H1 (cell line): ENCODE measurements around the gene IL18R1.

ENCODE experiments used
- CEBPB ChIP-seq: IDR thresholded peaks from 2 replicates; pipeline ENCODE4 v1.6.1; 2012; ENCODE audit warnings: low read depth, low read length
- CTCF ChIP-seq, 3 experiments: IDR thresholded peaks; 1 replicate in 2 of 3; 2 replicates in 1 of 3; pipeline versions ENCODE4 v1.5.1 to v1.6.1; 2011; ENCODE audit warnings: low read length in 3 of 3, mild to moderate bottlenecking in 3 of 3, inconsistent platforms in 2 of 3, low read depth in 1 of 3, moderate library complexity in 1 of 3; ENCODE audit not compliant: insufficient read depth in 1 of 3; ENCODE audit errors: control extremely low read depth in 1 of 3
- POLR2A ChIP-seq, 2 experiments: IDR thresholded peaks; 1 replicate in 1 of 2; 2 replicates in 1 of 2; pipeline ENCODE4 v1.6.1; 2011; ENCODE audit warnings: low read depth in 2 of 2, low read length in 2 of 2, mild to moderate bottlenecking in 2 of 2; ENCODE audit errors: control extremely low read depth in 1 of 2
- SP2 ChIP-seq: IDR thresholded peaks from 2 replicates; pipeline ENCODE4 v1.6.1; 2012; ENCODE audit warnings: mild to moderate bottlenecking, low read length, inconsistent platforms
- YY1 ChIP-seq: IDR thresholded peaks from 2 replicates; pipeline ENCODE4 v1.6.1; 2011; ENCODE audit warnings: low read depth, mild to moderate bottlenecking, low read length

GRCh38 chr2:102383722-102384121 is 28.1 kb downstream of the IL18R1 start:
- no peak for TF ChIP-seq POLR2A (IDR thresholded peaks at IDR 0.05; ENCODE audit: control extremely low read depth in 1 of 2, low read depth in 2 of 2, low read length in 2 of 2)
- no peak for TF ChIP-seq CEBPB
- TF ChIP-seq YY1: no peak
- TF ChIP-seq CTCF (IDR thresholded peaks at IDR 0.05; ENCODE audit: control extremely low read depth in 1 of 3, insufficient read depth in 1 of 3, low read depth in 1 of 3, low read length in 3 of 3): no peak
- no peak for TF ChIP-seq SP2
